ENCODE data around the gene ZNF761. TPM values are rescaled to one million over a fixed set of nuclear protein-coding genes. Genes with fewer than 3 reads are reported as not detected.

The ZNF761 gene
- polyA plus RNA-seq, 12 donors: 5.0 to 13.1 (median 9.7) TPM; not detected in 1

DNA sequence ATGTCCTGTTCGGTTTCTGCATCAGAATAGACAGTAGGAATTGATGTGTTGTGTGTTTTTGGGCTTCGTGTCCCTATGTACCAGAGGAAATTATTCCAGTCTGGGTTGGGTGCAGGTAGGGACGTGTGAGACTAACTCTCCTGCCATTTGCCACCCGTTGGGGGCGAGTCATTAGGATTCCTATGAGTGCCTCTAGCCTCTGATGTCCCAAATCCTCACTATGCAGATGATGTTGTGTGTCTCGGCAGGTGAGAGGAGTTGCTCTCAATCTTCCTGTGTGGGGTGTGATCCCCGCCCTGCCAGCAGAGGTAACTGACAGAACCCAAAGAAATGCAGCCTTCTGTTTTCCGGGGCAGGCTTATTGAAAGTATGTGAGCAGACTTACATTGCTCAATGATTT, 74.9 kb downstream of the ZNF761 start:
- DNase-seq: no peak

Other genes with a start within 250 kb of the ZNF761 start
- 1 to 10 TPM in 10 of 12 donors, not detected in 2; 2.6 to 8.3 (median 4.7) TPM for gene ZNF665, start 238.6 kb upstream of the ZNF761 start, polyA plus RNA-seq (ENCODE audit: insufficient read length in 12 of 12)
- gene ZNF677, start 177.1 kb upstream of the ZNF761 start, polyA plus RNA-seq (ENCODE audit: insufficient read length in 12 of 12): 10 to 100 TPM in 11 of 12 donors, not detected in 1; 24.1 to 42.6 (median 32.0) TPM
- not detected for gene VN1R2, start 173.7 kb upstream of the ZNF761 start, polyA plus RNA-seq (ENCODE audit: insufficient read length in 12 of 12)
- not detected for gene VN1R4, start 164.3 kb upstream of the ZNF761 start, polyA plus RNA-seq (ENCODE audit: insufficient read length in 12 of 12)
- 1 to 10 TPM in 11 of 12 donors, not detected in 1; 2.5 to 7.8 (median 6.6) TPM for gene ZNF845, start 98.2 kb upstream of the ZNF761 start, polyA plus RNA-seq (ENCODE audit: insufficient read length in 12 of 12)
- 10 to 100 TPM in 1 of 12 donors, 1 to 10 TPM in 10, not detected in 1; 4.0 to 12.1 (median 5.9) TPM for gene ZNF525, start 66.3 kb upstream of the ZNF761 start, polyA plus RNA-seq (ENCODE audit: insufficient read length in 12 of 12)
- 10 to 100 TPM in 5 of 12 donors, 1 to 10 TPM in 6, not detected in 1; 8.3 to 17.2 (median 9.3) TPM for gene ZNF765, start 36.8 kb upstream of the ZNF761 start, polyA plus RNA-seq (ENCODE audit: insufficient read length in 12 of 12)
- 1 to 10 TPM in 11 of 12 donors, not detected in 1; 2.7 to 5.5 (median 3.4) TPM for gene ZNF813, start 35.7 kb downstream of the ZNF761 start, polyA plus RNA-seq (ENCODE audit: insufficient read length in 12 of 12)
- gene ZNF331, start 106.2 kb downstream of the ZNF761 start, polyA plus RNA-seq (ENCODE audit: insufficient read length in 12 of 12): 10 to 100 TPM in 10 of 12 donors, 1 to 10 TPM in 1, not detected in 1; 9.1 to 21.6 (median 14.2) TPM
- under 1 TPM in 2 of 12 donors, not detected in 10; 0.32 to 0.37 TPM for gene DPRX, start 200.0 kb downstream of the ZNF761 start, polyA plus RNA-seq (ENCODE audit: insufficient read length in 12 of 12)

Measured in muscle of arm (tissue), 12 donors.